ENCODE results near the gene TMEM44.

- TF ChIP-seq ZNF277 (CRISPR knock-in tag; IDR thresholded peaks at IDR 0.05; ENCODE audit: borderline replicate concordance) (no peak), UBTF (IDR thresholded peaks at IDR 0.05; ENCODE audit: borderline replicate concordance in 1 of 2, low read depth in 2 of 2, low read length in 2 of 2) (no peak), CHCHD3 (CRISPR knock-in tag; IDR thresholded peaks at IDR 0.05) (no peak), CTCF (IDR thresholded peaks at IDR 0.05 in 2 of 3, conservative IDR thresholded peaks at IDR 0.05 in 1 of 3; ENCODE audit: insufficient read depth in 2 of 3, low read depth in 1 of 3, low read length in 3 of 3) (no peak), JUND (IDR thresholded peaks at IDR 0.05; ENCODE audit: borderline replicate concordance, low read depth, low read length) (no peak), JUND (tag; IDR thresholded peaks at IDR 0.05; ENCODE audit: borderline replicate concordance, low read depth, low read length) (no peak), ZBTB1 (CRISPR knock-in tag; IDR thresholded peaks at IDR 0.05; ENCODE audit: borderline replicate concordance, low read depth) (no peak), EGR1 (conservative IDR thresholded peaks at IDR 0.05) (no peak), IRF1 (CRISPR knock-in tag; IDR thresholded peaks at IDR 0.05; ENCODE audit: borderline replicate concordance) (no peak), SREBF2 (CRISPR knock-in tag; IDR thresholded peaks at IDR 0.05) (no peak), JUN (IDR thresholded peaks at IDR 0.05; ENCODE audit: borderline replicate concordance, low read depth, low read length) (no peak), JUN (CRISPR knock-in tag; IDR thresholded peaks at IDR 0.05; ENCODE audit: borderline replicate concordance) (no peak)
- TF ChIP-seq, protein P1, sequence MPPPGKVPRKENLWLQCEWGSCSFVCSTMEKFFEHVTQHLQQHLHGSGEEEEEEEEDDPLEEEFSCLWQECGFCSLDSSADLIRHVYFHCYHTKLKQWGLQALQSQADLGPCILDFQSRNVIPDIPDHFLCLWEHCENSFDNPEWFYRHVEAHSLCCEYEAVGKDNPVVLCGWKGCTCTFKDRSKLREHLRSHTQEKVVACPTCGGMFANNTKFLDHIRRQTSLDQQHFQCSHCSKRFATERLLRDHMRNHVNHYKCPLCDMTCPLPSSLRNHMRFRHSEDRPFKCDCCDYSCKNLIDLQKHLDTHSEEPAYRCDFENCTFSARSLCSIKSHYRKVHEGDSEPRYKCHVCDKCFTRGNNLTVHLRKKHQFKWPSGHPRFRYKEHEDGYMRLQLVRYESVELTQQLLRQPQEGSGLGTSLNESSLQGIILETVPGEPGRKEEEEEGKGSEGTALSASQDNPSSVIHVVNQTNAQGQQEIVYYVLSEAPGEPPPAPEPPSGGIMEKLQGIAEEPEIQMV (tag; conservative IDR thresholded peaks at IDR 0.05; ENCODE audit: low read depth): no peak
Observed at GRCh38 chr3:194572944-194573491, 60.2 kb downstream of the TMEM44 start.
